Caco-2 (cell line): ENCODE measurements around the gene QRFPR. TPM values are rescaled to one million over a fixed set of nuclear protein-coding genes. Genes with fewer than 3 reads are reported as not detected.

Experiments
- BruUV-seq: library from RNA; stranded (reverse); fragments of 400-500 nt; replicated peaks from 2 replicates; lab custom pipeline; 2021; lab: Mats Ljungman, UMichigan
- CTCF ChIA-PET: fragments of 300-600 bp; sonication (Branson Sonifier 250); formaldehyde crosslinking; loops from one replicate; lab custom pipeline; 2022; ENCODE audit warnings: antibody characterized with exemption; lab: Charles Lee
- POLR2A ChIA-PET: fragments of 300-600 bp; sonication (Branson Sonifier 250); formaldehyde crosslinking; loops from one replicate; lab custom pipeline; 2022; ENCODE audit warnings: antibody characterized with exemption; lab: Charles Lee
- DNase-seq, 2 experiments: peaks; one replicate each; pipeline versions ENCODE4 v3.0.0 to v3.0.0-alpha.2; 2020 to 2022
- H3K27me3 ChIP-seq: replicated peaks from 2 replicates; pipeline ENCODE4 v1.6.0; 2011; ENCODE audit warnings: low read length; ENCODE audit not compliant: control insufficient read depth, insufficient read depth
- H3K36me3 ChIP-seq: 2 replicates; pipeline ENCODE4 v1.5.1; 2011; ENCODE audit warnings: low read length; ENCODE audit not compliant: control insufficient read depth, insufficient read depth
- H3K4me1 ChIP-seq: fragments of 250-450 bp; sonication (Bioruptor Pico); 2 replicates; pipeline ENCODE4 v1.5.1; 2020; ENCODE audit warnings: mild to moderate bottlenecking
- H3K4me3 ChIP-seq: 2 replicates; pipeline ENCODE4 v1.5.1; 2011; ENCODE audit warnings: low read depth, mild to moderate bottlenecking, control low read depth, low read length
- H3K9me3 ChIP-seq: fragments of 250-450 bp; sonication (Bioruptor Pico); 2 replicates; pipeline ENCODE4 v1.5.1; 2020; ENCODE audit warnings: mild to moderate bottlenecking, moderate library complexity
- H3K27ac Mint-ChIP-seq: one replicate; pipeline ENCODE4 v1.8.0; 2022; ENCODE audit warnings: mixed read lengths; ENCODE audit not compliant: unreplicated experiment
- H3K27me3 Mint-ChIP-seq: one replicate; pipeline ENCODE4 v1.8.0; 2022; ENCODE audit warnings: mixed read lengths; ENCODE audit not compliant: insufficient read depth, unreplicated experiment
- H3K36me3 Mint-ChIP-seq: one replicate; pipeline ENCODE4 v1.8.0; 2022; ENCODE audit warnings: mild to moderate bottlenecking, mixed read lengths; ENCODE audit not compliant: insufficient read depth, unreplicated experiment
- H3K4me1 Mint-ChIP-seq: one replicate; pipeline ENCODE4 v1.8.0; 2022; ENCODE audit warnings: low read depth, mixed read lengths; ENCODE audit not compliant: unreplicated experiment
- H3K4me3 Mint-ChIP-seq: one replicate; pipeline ENCODE4 v1.8.0; 2022; ENCODE audit warnings: mild to moderate bottlenecking, moderate library complexity, mixed read lengths; ENCODE audit not compliant: unreplicated experiment
- H3K9me3 Mint-ChIP-seq: one replicate; pipeline ENCODE4 v1.8.0; 2022; ENCODE audit warnings: mixed read lengths; ENCODE audit not compliant: unreplicated experiment
- CTCF ChIP-seq, 2 experiments: fragments of 200-600 bp in 1 of 2; IDR thresholded peaks; 1 replicate in 1 of 2; 2 replicates in 1 of 2; pipeline versions ENCODE4 v1.5.1 to v1.8.0; 2011 to 2022; ENCODE audit warnings: antibody characterized with exemption in 1 of 2, control low read depth in 1 of 2, inconsistent platforms in 1 of 2, low read depth in 1 of 2, low read length in 1 of 2, mild to moderate bottlenecking in 1 of 2, moderate library complexity in 1 of 2; ENCODE audit not compliant: insufficient read depth in 1 of 2, severe bottlenecking in 1 of 2, unreplicated experiment in 1 of 2
- intact Hi-C: fragments of 100-400 bp; cut with micrococcal nuclease; formaldehyde crosslinking; loops from one replicate; pipeline ENCODE4 v1.10.0; 2022; ENCODE audit not compliant: unreplicated experiment
- total RNA-seq: library from RNA; stranded (reverse); gene quantifications from 2 replicates; pipeline ENCODE4 v1.2.3, GENCODE V29; 2022

Gene QRFPR
- total RNA-seq, 1 experiment from 2014 or later, result not detected

- Mint-ChIP-seq H3K27ac (no peak overlapping the region), H3K27me3 (peaks cover 9% of the 10 kb centered on the region), H3K36me3 (no peaks in the 10 kb centered on the region), H3K9me3 (no peaks in the 10 kb centered on the region), H3K4me1 (no peaks in the 10 kb centered on the region), H3K4me3 (no peak overlapping the region)
- Histone ChIP-seq H3K9me3 (no peaks in the 10 kb centered on the region), H3K27me3 (no peaks in the 10 kb centered on the region), H3K36me3 (no peaks in the 10 kb centered on the region), H3K4me3 (no peak overlapping the region), H3K4me1 (no peaks in the 10 kb centered on the region)
- DNase-seq, result no peak
- CTCF ChIA-PET, result interaction anchor here (0.8 kb wide), 1 partner anchor 17 kb away, joined by 3 read pairs; no protein-coding TSS in a partner anchor
- POLR2A ChIA-PET, result no interaction called here
- no TSS peak for BruUV-seq
- no peak for TF ChIP-seq CTCF (IDR thresholded peaks at IDR 0.05; ENCODE audit: insufficient read depth in 1 of 2, low read depth in 1 of 2, low read length in 1 of 2, severe bottlenecking in 1 of 2, unreplicated experiment in 1 of 2)
- intact Hi-C loops, result loop anchor here (5.0 kb wide), 1 partner anchor 88 kb away; no protein-coding TSS in a partner anchor
Observed at GRCh38 chr4:121373841-121374240, 7.0 kb downstream of the QRFPR start.

- no TSS peak for BruUV-seq
- H3K4me3 Mint-ChIP-seq, result no peak overlapping the region
- peak; percentile 51 to 52 for TF ChIP-seq CTCF (IDR thresholded peaks at IDR 0.05; ENCODE audit: insufficient read depth in 1 of 2, low read depth in 1 of 2, low read length in 1 of 2, severe bottlenecking in 1 of 2, unreplicated experiment in 1 of 2)
- H3K27me3 Mint-ChIP-seq, result peaks cover 9% of the 10 kb centered on the region
- Histone ChIP-seq H3K36me3 (no peaks in the 10 kb centered on the region), H3K4me1 (no peaks in the 10 kb centered on the region), H3K9me3 (no peaks in the 10 kb centered on the region), H3K4me3 (no peak overlapping the region), H3K27me3 (no peaks in the 10 kb centered on the region)
- H3K36me3 Mint-ChIP-seq, result no peaks in the 10 kb centered on the region
- H3K27ac Mint-ChIP-seq, result no peak overlapping the region
- DNase-seq, result peak in 1 of 2 experiments; percentile 43
- no peaks in the 10 kb centered on the region for H3K4me1 Mint-ChIP-seq
- no peaks in the 10 kb centered on the region for H3K9me3 Mint-ChIP-seq
- intact Hi-C loops, result loop anchor here (1.0 to 5.0 kb wide), 4 partner anchors 91 to 365 kb away; no protein-coding TSS in a partner anchor
- CTCF ChIA-PET, result interaction anchor here (1.0 to 1.6 kb wide), 5 partner anchors 51 to 366 kb away, joined by 4 to 7 read pairs (median 5); no protein-coding TSS in a partner anchor
- POLR2A ChIA-PET, result no interaction called here
Observed at GRCh38 chr4:121370729-121371325, 10.0 kb downstream of the QRFPR start.

- Histone ChIP-seq H3K4me1 (no peaks in the 10 kb centered on the region), H3K9me3 (no peaks in the 10 kb centered on the region), H3K27me3 (no peaks in the 10 kb centered on the region), H3K4me3 (no peak overlapping the region), H3K36me3 (no peaks in the 10 kb centered on the region)
- peaks cover 5% of the 10 kb centered on the region for H3K27me3 Mint-ChIP-seq
- H3K4me3 Mint-ChIP-seq, result no peak overlapping the region
- H3K9me3 Mint-ChIP-seq, result no peaks in the 10 kb centered on the region
- H3K27ac Mint-ChIP-seq, result no peak overlapping the region
- intact Hi-C loops, result no loop called here
- POLR2A ChIA-PET, result no interaction called here
- no TSS peak for BruUV-seq
- no peak for TF ChIP-seq CTCF (IDR thresholded peaks at IDR 0.05; ENCODE audit: insufficient read depth in 1 of 2, low read depth in 1 of 2, low read length in 1 of 2, severe bottlenecking in 1 of 2, unreplicated experiment in 1 of 2)
- H3K36me3 Mint-ChIP-seq, result no peaks in the 10 kb centered on the region
- CTCF ChIA-PET, result no interaction called here
- H3K4me1 Mint-ChIP-seq, result no peaks in the 10 kb centered on the region
- DNase-seq, result no peak
Observed at GRCh38 chr4:121360495-121360894, 20.3 kb downstream of the QRFPR start.
